Heart right ventricle (tissue), 16 donors: ENCODE results near the gene NFE2L3. TPM values are rescaled to one million over a fixed set of nuclear protein-coding genes. Genes with fewer than 3 reads are reported as not detected.
"Not testable (repeated sequence)": the region's sequence is repeated elsewhere in the genome, so short reads cannot be mapped to it uniquely, and the experiment has no call there.

Experiments
- ATAC-seq, 8 donors: fragments of 200-7000 bp; cut with Tn5 transposase; one replicate each; pipeline ENCODE4 v1.9.1; 2020; ENCODE audit warnings: mild to moderate bottlenecking in 8 of 8, moderate library complexity in 8 of 8, moderate number of reproducible peaks in 1 of 8
- DNase-seq, 2 donors: peaks; one replicate each; pipeline ENCODE4 v3.0.0-alpha.2; 2020
- H3K27ac ChIP-seq, 10 donors: fragments of 200-600 bp; sonication (generic) in 2 of 10; one replicate each; pipeline versions ENCODE4 v1.5.0 to v1.8.0; 2020 to 2022; ENCODE audit warnings: mild to moderate bottlenecking in 3 of 10
- H3K27me3 ChIP-seq, 7 donors: fragments of 200-600 bp; one replicate each; pipeline ENCODE4 v1.8.0; 2021 to 2022; ENCODE audit warnings: mild to moderate bottlenecking in 2 of 7
- H3K36me3 ChIP-seq, 9 donors: fragments of 200-600 bp; sonication (generic) in 1 of 9; one replicate each; pipeline versions ENCODE4 v1.5.0 to v1.8.0; 2020 to 2022; ENCODE audit warnings: mild to moderate bottlenecking in 2 of 9
- H3K4me1 ChIP-seq, 9 donors: fragments of 200-600 bp; sonication (generic) in 1 of 9; one replicate each; pipeline versions ENCODE4 v1.5.0 to v1.8.0; 2020 to 2022; ENCODE audit warnings: mild to moderate bottlenecking in 4 of 9
- H3K4me3 ChIP-seq, 10 donors: fragments of 200-600 bp; sonication (generic) in 2 of 10; one replicate each; pipeline versions ENCODE4 v1.5.0 to v1.8.0; 2020 to 2022; ENCODE audit warnings: mild to moderate bottlenecking in 7 of 10, moderate library complexity in 2 of 10
- H3K9me3 ChIP-seq, 11 donors: fragments of 200-600 bp in 10 of 11; sonication (generic) in 2 of 11; one replicate each; pipeline versions ENCODE4 v1.5.0 to v1.8.0; 2013 to 2022; ENCODE audit warnings: mild to moderate bottlenecking in 2 of 11, control low read depth in 1 of 11, moderate library complexity in 1 of 11
- CTCF ChIP-seq, 9 donors: fragments of 200-600 bp; sonication (generic) in 2 of 9; IDR thresholded peaks; one replicate each; pipeline versions ENCODE4 v1.5.0 to v1.8.0; 2021 to 2022; ENCODE audit warnings: antibody characterized with exemption in 9 of 9, mild to moderate bottlenecking in 5 of 9, moderate library complexity in 1 of 9
- WGBS, 2 donors: extraction: QIAGEN DNeasy Blood & Tissue Kit; methylation state at CpG; one replicate each; pipeline ENCODE4 v1.1.7; 2013; ENCODE audit warnings: inconsistent platforms in 1 of 2; 5-methylcytosine and 5-hydroxymethylcytosine counted together
- intact Hi-C, 10 donors: fragments of 100-400 bp; cut with DNase I; formaldehyde crosslinking; loops; one replicate each; pipeline versions ENCODE4 v1.11.1 to v1.14.2; 2022
- polyA plus RNA-seq, 2 donors: library from polyadenylated mRNA; stranded (reverse); fragments of 200-250 nt; gene quantifications; one replicate each; pipeline ENCODE4 v1.2.3, GENCODE V29; 2013
- total RNA-seq, 10 donors: library from RNA; stranded (reverse); fragmentation: NEBNext Ultra II Directional in 3 of 10; extraction: Animal tissue kit (Norgen Biotek cat#: 25700) in 3 of 10; gene quantifications; one replicate each; pipeline versions ENCODE4 v1.2.1 to v1.2.4, GENCODE V29; 2021 to 2023
- donor health status: Arrhythmogenic right ventricular cardiomyopathy.
- donor health status: ischemic (EF 13 %, LVEDD 7.1; RV severe dilation, severe dysfunction).
- donor health status: healthy with polysubstance abuse.
- donor health status: DM: no; HTN: yes; CAD: no.
- donor health status: DM: no; HTN: no; CAD: no.
- donor health status: ischemic (EF 25% LVEDD 6.9; RV normal size, moderate dysfunction).
- donor health status: ischemic (EF 25% LVEDD 5.7; RV mildly dilated, moderate dysfunction).
- donor health status: healthy.
- donor health status: DM: yes; HTN: yes; CAD: no.
- donor health status: Ischemic cardiomyopathy.
- donor health status: ischemic (EF 35%, LVEDD 5.7; RV mildly dilated, moderate dysfunction).
- donor health status: nonischemic (EF 11% LVEDD 7.7; RV severe dilation, severe dysfunction).
- donor health status: DM: yes; HTN: yes; CAD: no.
- donor health status: PGD.
- donor health status: ischemic (EF 29% LVEDD 5.4; RV normal size, mild dysfunction).
- donor health status: nonischemic (EF 23%, LVEDD 6.1; RV moderate dilation, normal function).

NFE2L3 gene
- total and polyA plus RNA-seq, 12 donors, result 0.32 to 4.1 (median 1.1) TPM

- Histone ChIP-seq H3K27ac (no peak overlapping the region), H3K36me3 (peaks cover 0 to 17% (median 0%) of the 10 kb centered on the region in 9 donors), H3K9me3 (no peaks in the 10 kb centered on the region), H3K4me1 (peaks cover 0 to 5% (median 0%) of the 10 kb centered on the region in 9 donors), H3K27me3 (no peaks in the 10 kb centered on the region), H3K4me3 (no peak overlapping the region)
- TF ChIP-seq CTCF (IDR thresholded peaks at IDR 0.05), result no peak
- DNase-seq (no peak), ATAC-seq (no peak)
- intact Hi-C loops, result no loop called here
- 88 to 91% methylated on average over 1 of the region's 1 CpG for whole genome bisulfite sequencing, 2 donors
Observed at GRCh38 chr7:26170663-26171062, 18.7 kb downstream of the NFE2L3 start.

DNA sequence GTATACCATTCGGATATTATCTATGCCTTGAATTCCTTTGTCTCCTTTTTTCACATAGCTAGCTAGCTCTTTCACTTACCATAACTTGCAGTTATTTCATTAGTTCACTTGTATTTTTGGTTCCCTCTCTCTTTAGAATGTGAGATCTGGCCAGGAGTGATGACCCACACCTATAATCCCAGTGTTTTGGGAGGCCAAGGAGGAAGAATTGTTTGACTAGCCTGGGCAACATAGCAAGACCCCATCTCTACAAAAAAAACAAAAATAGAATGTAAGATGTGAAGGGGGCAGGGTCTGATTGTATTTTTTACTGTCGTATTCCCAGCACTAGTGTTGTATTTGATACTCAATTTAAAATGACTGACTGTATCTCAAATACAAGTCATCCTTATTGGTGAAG is 19.6 kb downstream of the NFE2L3 start:
- ATAC-seq, result no peak
- Histone ChIP-seq H3K27ac (no peak overlapping the region), H3K4me1 (peaks cover 0 to 3% (median 0%) of the 10 kb centered on the region in 9 donors), H3K36me3 (peaks cover 0 to 17% (median 0%) of the 10 kb centered on the region in 9 donors), H3K4me3 (no peak overlapping the region), H3K9me3 (no peaks in the 10 kb centered on the region), H3K27me3 (no peaks in the 10 kb centered on the region)
- TF ChIP-seq CTCF (IDR thresholded peaks at IDR 0.05), result no peak
- intact Hi-C loops, result no loop called here
- DNase-seq, result no peak
- WGBS, 2 donors, result 95 to 96% methylated on average over 2 of the region's 2 CpGs

GRCh38 chr7:26172048-26172447 is 20.1 kb downstream of the NFE2L3 start:
- H3K4me3 ChIP-seq, result no peak overlapping the region
- no peaks in the 10 kb centered on the region for H3K4me1 ChIP-seq
- no peaks in the 10 kb centered on the region for H3K9me3 ChIP-seq
- no peak for TF ChIP-seq CTCF (IDR thresholded peaks at IDR 0.05)
- H3K27ac ChIP-seq, result no peak overlapping the region
- H3K36me3 ChIP-seq, result peaks cover 0 to 17% (median 0%) of the 10 kb centered on the region in 9 donors
- intact Hi-C loops, result no loop called here
- 98 to 99% methylated on average over 1 of the region's 1 CpG for WGBS, 2 donors
- no peak for DNase-seq
- no peaks in the 10 kb centered on the region for H3K27me3 ChIP-seq
- ATAC-seq, result no peak

- peaks cover 0 to 10% (median 0%) of the 10 kb centered on the region in 9 donors for H3K4me1 ChIP-seq
- intact Hi-C loops, H3K27me3 ChIP-seq, DNase-seq, H3K36me3 ChIP-seq, ATAC-seq, H3K27ac ChIP-seq, H3K9me3 ChIP-seq, H3K4me3 ChIP-seq: not testable (repeated sequence)
- 95 to 100% methylated on average over 2 of the region's 4 CpGs for WGBS, 2 donors
Observed at GRCh38 chr7:26175903-26176302, 23.9 kb downstream of the NFE2L3 start.

DNA sequence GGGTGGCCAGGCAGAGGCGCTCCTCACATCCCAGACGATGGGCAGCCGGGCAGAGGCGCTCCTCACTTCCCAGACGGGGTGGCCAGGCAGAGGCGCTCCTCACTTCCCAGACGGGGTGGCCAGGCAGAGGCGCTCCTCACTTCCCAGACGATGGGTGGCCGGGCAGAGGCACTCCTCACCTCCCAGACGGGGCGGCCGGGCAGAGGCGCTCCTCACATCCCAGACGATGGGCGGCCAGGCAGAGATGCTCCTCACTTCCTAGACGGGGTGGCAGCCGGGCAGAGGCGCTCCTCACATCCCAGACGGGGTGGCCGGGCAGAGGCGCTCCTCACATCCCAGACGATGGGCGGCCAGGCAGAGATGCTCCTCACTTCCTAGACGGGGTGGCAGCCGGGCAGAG is 24.7 kb downstream of the NFE2L3 start:
- WGBS, 2 donors, result 97% methylated on average over 14 to 17 of the region's 26 CpGs
- ATAC-seq, H3K4me3 ChIP-seq, DNase-seq, H3K9me3 ChIP-seq, intact Hi-C loops, H3K36me3 ChIP-seq, H3K27me3 ChIP-seq, H3K27ac ChIP-seq: not testable (repeated sequence)
- peaks cover 0 to 18% (median 4%) of the 10 kb centered on the region in 9 donors for H3K4me1 ChIP-seq

GRCh38 chr7:26177269-26177668 is 25.3 kb downstream of the NFE2L3 start:
- DNase-seq, H3K27ac ChIP-seq, H3K4me3 ChIP-seq, H3K36me3 ChIP-seq, H3K9me3 ChIP-seq, intact Hi-C loops, H3K27me3 ChIP-seq, ATAC-seq: not testable (repeated sequence)
- H3K4me1 ChIP-seq, result peaks cover 0 to 20% (median 7%) of the 10 kb centered on the region in 9 donors
- WGBS, 2 donors, result 93 to 94% methylated on average over 20 of the region's 20 CpGs
